Left renal pelvis (tissue), 4 donors: ENCODE results near the gene GNA14. TPM values are rescaled to one million over a fixed set of nuclear protein-coding genes. Genes with fewer than 3 reads are reported as not detected.
"Not testable (repeated sequence)": the region's sequence is repeated elsewhere in the genome, so short reads cannot be mapped to it uniquely, and the experiment has no call there.

ENCODE experiments used
- DNase-seq, 4 donors: peaks; one replicate each; pipeline ENCODE4 v3.0.0-alpha.2; 2013; ENCODE audit warnings: low read depth in 4 of 4, low spot score in 3 of 4
- polyA plus RNA-seq, 4 donors: library from polyadenylated mRNA; unstranded; fragments of 120-200 nt; gene quantifications; one replicate each; pipeline ENCODE4 v1.2.1, GENCODE V29; 2013; ENCODE audit not compliant: insufficient read length in 4 of 4

The GNA14 gene
- polyA plus RNA-seq, 4 donors = 6.4 to 21.8 (median 14.2) TPM

- no peak for DNase-seq
These were observed 192.7 kb downstream of the GNA14 start for GRCh38 chr9:77455312-77455927.

GRCh38 chr9:77454663-77455062, 193.5 kb downstream of the GNA14 start:
- DNase-seq = no peak

- DNase-seq = no peak
These were observed 194.1 kb downstream of the GNA14 start for GRCh38 chr9:77453825-77454647.

GRCh38 chr9:77451507-77451906, 196.6 kb downstream of the GNA14 start:
- no peak for DNase-seq

GRCh38 chr9:77450085-77450475, 198.0 kb downstream of the GNA14 start:
- no peak for DNase-seq

- DNase-seq = no peak
These were observed 198.7 kb downstream of the GNA14 start for GRCh38 chr9:77449240-77450084.

- no peak for DNase-seq
These were observed 200.5 kb downstream of the GNA14 start for GRCh38 chr9:77447646-77448045.

- DNase-seq = no peak
These were observed 205.7 kb downstream of the GNA14 start for GRCh38 chr9:77442436-77442835.

GRCh38 chr9:77441124-77441523, 207.0 kb downstream of the GNA14 start:
- DNase-seq = not testable (repeated sequence)

GRCh38 chr9:77440057-77440456, 208.1 kb downstream of the GNA14 start:
- DNase-seq = no peak

GRCh38 chr9:77438653-77439052, 209.5 kb downstream of the GNA14 start:
- DNase-seq = no peak

GRCh38 chr9:77435688-77436087, 212.4 kb downstream of the GNA14 start:
- DNase-seq = no peak

- DNase-seq = no peak
These were observed 212.8 kb downstream of the GNA14 start for GRCh38 chr9:77435277-77435676.

GRCh38 chr9:77433675-77434445, 214.3 kb downstream of the GNA14 start:
- peak in 3 of 4 donors; percentile 39 to 46 (median 43) for DNase-seq

- DNase-seq = no peak
These were observed 216.1 kb downstream of the GNA14 start for GRCh38 chr9:77432053-77432452.

- DNase-seq = no peak
These were observed 218.2 kb downstream of the GNA14 start for GRCh38 chr9:77429928-77430327.

GRCh38 chr9:77427256-77427927, 220.7 kb downstream of the GNA14 start:
- DNase-seq = no peak

- no peak for DNase-seq
These were observed 221.4 kb downstream of the GNA14 start for GRCh38 chr9:77426712-77427111.

GRCh38 chr9:77424993-77425392, 223.1 kb downstream of the GNA14 start:
- DNase-seq = no peak

- no peak for DNase-seq
These were observed 224.3 kb downstream of the GNA14 start for GRCh38 chr9:77423841-77424240.
